SK-N-SH (cell line): ENCODE results near the gene HLA-DOA. TPM values are rescaled to one million over a fixed set of nuclear protein-coding genes. Genes with fewer than 3 reads are reported as not detected.
A peak's percentile ranks its signal among the peaks of the same experiment; 100 is the strongest.

Experiments used
- CTCF ChIA-PET: fragments of 300-600, 350-600 bp; formaldehyde crosslinking; extraction: SDS; loops from one replicate; lab custom pipeline; 2021; lab: Yijun Ruan, JAX
- POLR2A ChIA-PET: fragments of 350-600 bp; sonication (Branson Sonifier 250); formaldehyde crosslinking; extraction: SDS; loops from one replicate; lab custom pipeline; 2020; ENCODE audit warnings: antibody characterized with exemption, inconsistent platforms; lab: Yijun Ruan, JAX
- DNase-seq: peaks from one replicate; pipeline ENCODE4 v3.0.0; 2012
- H2AFZ ChIP-seq: fragments of 200-600 bp; sonication (generic); 2 replicates; pipeline ENCODE4 v1.8.1; 2016; ENCODE audit warnings: antibody characterized with exemption, mild to moderate bottlenecking, low read depth
- H3F3A ChIP-seq: fragments of 200-600 bp; sonication (generic); replicated peaks from 2 replicates; pipeline ENCODE3; 2016; ENCODE audit warnings: antibody characterized with exemption, mild to moderate bottlenecking; ENCODE audit not compliant: insufficient read depth
- H3K27ac ChIP-seq, 2 experiments: fragments of 200-500 bp in 1 of 2; fragments of 200-600 bp in 1 of 2; sonication (Bioruptor generic) in 1 of 2; sonication (generic), shearing (Covaris generic) in 1 of 2; 2 replicates each; pipeline versions ENCODE4 v1.5.1 to v1.6.1; 2014 to 2016; ENCODE audit warnings: low read depth in 2 of 2, inconsistent platforms in 1 of 2, low read length in 1 of 2, mild to moderate bottlenecking in 1 of 2, mixed read lengths in 1 of 2
- H3K27me3 ChIP-seq: fragments of 200-600 bp; sonication (generic), shearing (Covaris generic); 2 replicates; pipeline ENCODE4 v1.6.1; 2016; ENCODE audit warnings: mixed run types; ENCODE audit not compliant: insufficient read depth
- H3K36me3 ChIP-seq, 2 experiments: fragments of 200-500 bp in 1 of 2; fragments of 200-600 bp in 1 of 2; sonication (Bioruptor generic) in 1 of 2; sonication (generic) in 1 of 2; replicated peaks in 1 of 2; 2 replicates each; pipeline versions ENCODE3 to v1.5.1; 2014 to 2016; ENCODE audit warnings: low read length in 1 of 2, mild to moderate bottlenecking in 1 of 2; ENCODE audit not compliant: insufficient read depth in 2 of 2, control insufficient read depth in 1 of 2
- H3K4me1 ChIP-seq, 2 experiments: fragments of 200-500 bp in 1 of 2; fragments of 200-600 bp in 1 of 2; sonication (Bioruptor generic) in 1 of 2; sonication (generic), shearing (Covaris generic) in 1 of 2; 2 replicates each; pipeline versions ENCODE4 v1.5.1 to v1.6.1; 2014 to 2016; ENCODE audit warnings: low read depth in 1 of 2, low read length in 1 of 2, mixed run types in 1 of 2; ENCODE audit not compliant: insufficient read depth in 2 of 2, control insufficient read depth in 1 of 2
- H3K4me2 ChIP-seq: fragments of 200-600 bp; sonication (generic), shearing (Covaris generic); 2 replicates; pipeline ENCODE4 v1.6.1; 2017; ENCODE audit warnings: mixed run types
- H3K4me3 ChIP-seq, 2 experiments: fragments of 200-500 bp in 1 of 2; fragments of 200-600 bp in 1 of 2; sonication (Bioruptor generic) in 1 of 2; sonication (generic), shearing (Covaris generic) in 1 of 2; 2 replicates each; pipeline versions ENCODE4 v1.5.1 to v1.8.1; 2014 to 2016; ENCODE audit warnings: low read depth in 2 of 2, inconsistent platforms in 1 of 2, low read length in 1 of 2, mild to moderate bottlenecking in 1 of 2, mixed read lengths in 1 of 2, moderate library complexity in 1 of 2
- H3K79me2 ChIP-seq: fragments of 200-600 bp; sonication (generic); 2 replicates; pipeline ENCODE4 v1.8.1; 2017; ENCODE audit warnings: mild to moderate bottlenecking; ENCODE audit not compliant: insufficient read depth
- H3K9ac ChIP-seq: fragments of 200-600 bp; sonication (generic); 2 replicates; pipeline ENCODE4 v1.6.1; 2017; ENCODE audit warnings: mixed run types
- H3K9me2 ChIP-seq: fragments of 200-600 bp; sonication (generic); 2 replicates; pipeline ENCODE4 v1.6.1; 2017; ENCODE audit warnings: mixed run types
- H3K9me3 ChIP-seq: fragments of 200-600 bp; sonication (generic); 2 replicates; pipeline ENCODE4 v1.6.1; 2017; ENCODE audit warnings: mixed run types, mild to moderate bottlenecking, moderate library complexity
- H4K20me1 ChIP-seq: fragments of 200-600 bp; sonication (generic); 2 replicates; pipeline ENCODE4 v1.6.1; 2017; ENCODE audit warnings: mild to moderate bottlenecking, mixed run types; ENCODE audit not compliant: insufficient read depth
- CTCF ChIP-seq: fragments of 200-600 bp; sonication (generic); IDR thresholded peaks from 2 replicates; pipeline ENCODE4 v1.6.1; 2017; ENCODE audit warnings: antibody characterized with exemption, mild to moderate bottlenecking, moderate library complexity
- EP300 ChIP-seq, 2 experiments: IDR thresholded peaks; 2 replicates each; pipeline versions ENCODE4 v1.4.0 to v1.6.1; 2012; ENCODE audit warnings: borderline replicate concordance in 1 of 2, low read depth in 1 of 2, low read length in 1 of 2
- FOXJ3 ChIP-seq: sonication (generic); formaldehyde crosslinking; IDR thresholded peaks from 2 replicates; pipeline ENCODE4 v1.5.1; 2020; ENCODE audit warnings: mild to moderate bottlenecking, missing genetic modification reagents
- MEF2A ChIP-seq: IDR thresholded peaks from 2 replicates; pipeline ENCODE4 v1.4.0; 2012; ENCODE audit warnings: low read depth, borderline replicate concordance
- MXI1 ChIP-seq: IDR thresholded peaks from 2 replicates; pipeline ENCODE4 v1.6.1; 2012; ENCODE audit warnings: mild to moderate bottlenecking, low read depth, low read length, improper control_type of control experiment
- POLR2AphosphoS5 ChIP-seq: IDR thresholded peaks from 2 replicates; pipeline ENCODE4 v1.6.1; 2012; ENCODE audit warnings: low read depth, low read length
- RCOR1 ChIP-seq: fragments of 150-350 bp; IDR thresholded peaks from 2 replicates; pipeline ENCODE4 v1.6.1; 2017; ENCODE audit warnings: antibody characterized with exemption, low read length
- TCF12 ChIP-seq: IDR thresholded peaks from 2 replicates; pipeline ENCODE4 v1.4.0; 2012
- ZBTB33 ChIP-seq: IDR thresholded peaks from 2 replicates; pipeline ENCODE4 v1.4.0; 2012; ENCODE audit warnings: low read depth, borderline replicate concordance
- WGBS: methylation state at CpG from one replicate; pipeline ENCODE4 v1.1.6; 2017; ENCODE audit warnings: low lambda C conversion rate; 5-methylcytosine and 5-hydroxymethylcytosine counted together
- polyA plus RNA-seq, 3 experiments: library from polyadenylated mRNA; depleted of rRNA; stranded (reverse); fragments of >200 nt; gene quantifications; 2 replicates each; pipeline ENCODE4 v1.2.3, GENCODE V29; 2012

The HLA-DOA gene
- polyA plus RNA-seq, 1 of the 3 experiments (the other 2 are of a cell fraction), result not detected

- POLR2A ChIA-PET, result interaction anchor here (1.2 to 3.8 kb wide), 2 partner anchors 8 to 80 kb away, joined by 6 to 50 read pairs; no protein-coding TSS in a partner anchor
- Histone ChIP-seq H3K4me3 (peak overlapping the region; percentile 62 to 88), H3K9ac (peak overlapping the region; percentile 92), H4K20me1 (peaks cover 77% of the 10 kb centered on the region), H3K36me3 (peaks cover 69 to 79% of the 10 kb centered on the region in 2 experiments), H3F3A (peaks cover 73% of the 10 kb centered on the region), H3K4me2 (peak overlapping the region; percentile 94), H2AFZ (no peak overlapping the region)
- CTCF ChIA-PET, result interaction anchor here (0.9 to 16.2 kb wide), 9 partner anchors 9 to 274 kb away, joined by 3 to 391 read pairs (median 21); partner anchors contain the start of genes HLA-DMA and HLA-DMB
- TF ChIP-seq RCOR1, result no peak
- peak; percentile 9; the same call in 1 of the 2 replicates for TF ChIP-seq MXI1
- peak; percentile 46; the same call in 1 of the 2 replicates for TF ChIP-seq POLR2AphosphoS5
- TF ChIP-seq, all 33 proteins: peak for 2
- Histone ChIP-seq H3K79me2 (peaks cover 84% of the 10 kb centered on the region), H3K9me3 (no peaks in the 10 kb centered on the region), H3K9me2 (no peaks in the 10 kb centered on the region), H3K27me3 (no peaks in the 10 kb centered on the region), H3K4me1 (peaks cover 24 to 25% of the 10 kb centered on the region in 2 experiments), H3K27ac (no peak overlapping the region; a peak in 1 of 4 replicates)
- DNase-seq, result no peak
- WGBS, result 4% methylated on average over 12 of the region's 14 CpGs
These were observed 34.7 kb downstream of the HLA-DOA start for GRCh38 chr6:32974541-32975308.

GRCh38 chr6:32974016-32974333 is 35.4 kb downstream of the HLA-DOA start:
- TF ChIP-seq MEF2A (no peak), TCF12 (no peak), EP300 (IDR thresholded peaks at IDR 0.05; ENCODE audit: borderline replicate concordance in 1 of 2, low read depth in 1 of 2, low read length in 1 of 2) (no peak), FOXJ3 (CRISPR knock-in tag) (no peak), MXI1 (peak; percentile 24; the same call in 1 of the 2 replicates), ZBTB33 (no peak), CTCF (no peak)
- CTCF ChIA-PET, result interaction anchor here (0.9 to 12.0 kb wide), 8 partner anchors 10 to 275 kb away, joined by 3 to 203 read pairs (median 14); partner anchors contain the start of gene HLA-DMA
- H3K27ac ChIP-seq, result peak overlapping the region in 1 of 2 experiments; percentile 74; a peak in 2 of 4 replicates

More at GRCh38 chr6:32974016-32974333, 35.4 kb downstream of the HLA-DOA start:
- H3K36me3 ChIP-seq, result peaks cover 62 to 72% of the 10 kb centered on the region in 2 experiments
- H3K27me3 ChIP-seq, result no peaks in the 10 kb centered on the region
- H3K4me3 ChIP-seq, result peak overlapping the region; percentile 62 to 88
- H3K9me2 ChIP-seq, result no peaks in the 10 kb centered on the region
- POLR2A ChIA-PET, result interaction anchor here (1.2 to 4.7 kb wide), 3 partner anchors 8 to 80 kb away, joined by 6 to 50 read pairs (median 42); no protein-coding TSS in a partner anchor
- H3K4me2 ChIP-seq, result peak overlapping the region; percentile 94
- WGBS, result under 1% methylated on average over 4 of the region's 4 CpGs
- H2AFZ ChIP-seq, result no peak overlapping the region
- H3K4me1 ChIP-seq, result peaks cover 24 to 25% of the 10 kb centered on the region in 2 experiments; a peak in 3 of 4 replicates
- H3K79me2 ChIP-seq, result peaks cover 84% of the 10 kb centered on the region
- peak; percentile 54 for DNase-seq
- H3K9ac ChIP-seq, result peak overlapping the region; percentile 92
- H3K9me3 ChIP-seq, result no peaks in the 10 kb centered on the region
- H4K20me1 ChIP-seq, result peaks cover 69% of the 10 kb centered on the region
- peaks cover 72% of the 10 kb centered on the region for H3F3A ChIP-seq
